Testis (tissue), 2 donors: ENCODE data around the gene E2F7.

Experiments
- CTCF ChIP-seq, 3 experiments: fragments of 450-650 bp in 2 of 3; fragments of 200-600 bp in 1 of 3; sonication (generic) in 1 of 3; IDR thresholded peaks; one replicate each; pipeline ENCODE4 v1.5.1; 2016 to 2019; ENCODE audit warnings: antibody characterized with exemption in 3 of 3, mild to moderate bottlenecking in 2 of 3, moderate library complexity in 1 of 3
- POLR2A ChIP-seq: fragments of 450-650 bp; IDR thresholded peaks from one replicate; pipeline ENCODE4 v1.6.1; 2017; ENCODE audit warnings: antibody characterized with exemption, mild to moderate bottlenecking, moderate library complexity

GRCh38 chr12:77097846-77098245 lies 32.5 kb upstream of the E2F7 start:
- TF ChIP-seq CTCF (IDR thresholded peaks at IDR 0.05) (no peak), POLR2A (no peak)
